ENCODE results near the gene SHISA7.

DNA sequence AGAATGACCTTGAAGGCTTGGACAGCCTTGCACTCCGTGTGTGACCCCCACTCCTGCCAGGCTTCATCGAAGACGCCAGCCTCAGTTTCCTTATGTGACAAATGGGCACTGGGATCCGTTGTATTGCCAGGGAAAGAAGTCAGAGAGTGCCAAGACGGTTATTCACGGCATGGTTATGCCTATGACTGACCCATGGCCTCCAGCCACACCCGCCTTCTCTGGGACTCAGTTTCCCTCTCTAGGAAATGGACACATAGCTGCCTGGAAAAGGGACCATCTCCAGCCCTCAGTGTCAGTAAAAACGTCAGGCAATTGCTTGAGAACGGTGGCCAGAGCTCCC is 34.6 kb downstream of the SHISA7 start:
- no peak for TF ChIP-seq POLR2AphosphoS5 (IDR thresholded peaks at IDR 0.05; ENCODE audit: low read depth, low read length)
- TF ChIP-seq POLR2A (IDR thresholded peaks at IDR 0.05; ENCODE audit: low read depth, low read length), result no peak
- TF ChIP-seq TAF1 (IDR thresholded peaks at IDR 0.05; ENCODE audit: low read depth, low read length), result no peak
- TF ChIP-seq PAX5 (IDR thresholded peaks at IDR 0.05; ENCODE audit: insufficient read depth, low read length, severe bottlenecking), result no peak
- no peak for TF ChIP-seq SPI1 (IDR thresholded peaks at IDR 0.05; ENCODE audit: low read depth, low read length)
- TF ChIP-seq POU2F2 (IDR thresholded peaks at IDR 0.05; ENCODE audit: low read depth, low read length), result no peak
